A549 treated with AZD9567 at 1 μM for 4 hours (cell line): ENCODE data around the gene SAMD1. TPM values are rescaled to one million over a fixed set of nuclear protein-coding genes. Genes with fewer than 3 reads are reported as not detected.

Source experiments
- total RNA-seq: library from RNA; stranded (reverse); fragments of 200-300 nt; extraction: Qiagen RNA extraction; gene quantifications from 5 replicates; pipeline ENCODE4 v1.2.3, GENCODE V29; 2022; ENCODE audit not compliant: insufficient read depth

Gene SAMD1
- total RNA-seq = 28.7 to 39.0 TPM (median 35.6 TPM) in 5 replicates

GRCh38 chr19:14090509-14091080, at the start of gene SAMD1:
Gene SAMD1 (minus strand): TSS chr19:14090751.

DNA sequence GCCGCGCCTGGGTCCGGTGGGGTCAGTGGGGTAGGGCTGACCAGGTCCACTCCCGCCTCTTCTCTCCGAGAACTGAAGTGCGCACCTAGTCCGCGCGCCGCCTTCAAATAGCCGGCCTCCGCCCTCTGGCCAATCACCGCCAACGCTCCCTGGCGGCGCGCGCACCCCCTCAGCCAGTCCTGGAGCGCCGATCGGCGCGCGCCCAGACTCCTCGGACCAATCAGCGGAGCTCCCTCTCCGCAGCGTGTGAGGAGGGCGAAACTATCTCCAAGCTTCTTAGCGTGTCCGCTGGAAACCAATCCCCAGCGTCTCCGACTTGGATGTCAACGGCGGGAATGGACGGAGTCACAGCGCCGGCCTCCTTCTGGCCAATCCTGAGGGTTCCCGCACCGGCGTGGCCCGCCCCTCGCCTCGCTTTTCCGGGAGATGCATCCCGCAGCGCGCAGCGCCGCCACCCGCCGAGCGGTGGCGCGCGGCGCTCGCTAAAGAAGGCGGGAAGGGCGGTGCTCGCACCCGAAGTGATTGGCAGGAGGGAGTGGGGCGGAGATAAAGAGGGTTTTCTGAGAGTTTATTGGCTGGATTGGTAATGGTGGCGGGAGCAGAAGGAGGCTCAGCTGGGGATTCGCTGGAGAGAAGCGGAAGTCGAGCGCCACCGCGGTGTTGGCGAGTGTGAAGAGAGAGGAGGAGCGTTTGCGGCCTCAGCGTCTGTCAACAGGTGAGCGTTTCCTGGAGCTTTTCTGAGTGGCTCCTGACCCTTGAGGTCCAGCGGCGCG, 46.1 kb upstream of the SAMD1 start, which contains the start of gene ASF1B:
Gene ASF1B, minus strand, starts transcription at position 81 of the 773 bp plus-strand sequence. CDS start 133 bp downstream, outside the sequence.

DNA sequence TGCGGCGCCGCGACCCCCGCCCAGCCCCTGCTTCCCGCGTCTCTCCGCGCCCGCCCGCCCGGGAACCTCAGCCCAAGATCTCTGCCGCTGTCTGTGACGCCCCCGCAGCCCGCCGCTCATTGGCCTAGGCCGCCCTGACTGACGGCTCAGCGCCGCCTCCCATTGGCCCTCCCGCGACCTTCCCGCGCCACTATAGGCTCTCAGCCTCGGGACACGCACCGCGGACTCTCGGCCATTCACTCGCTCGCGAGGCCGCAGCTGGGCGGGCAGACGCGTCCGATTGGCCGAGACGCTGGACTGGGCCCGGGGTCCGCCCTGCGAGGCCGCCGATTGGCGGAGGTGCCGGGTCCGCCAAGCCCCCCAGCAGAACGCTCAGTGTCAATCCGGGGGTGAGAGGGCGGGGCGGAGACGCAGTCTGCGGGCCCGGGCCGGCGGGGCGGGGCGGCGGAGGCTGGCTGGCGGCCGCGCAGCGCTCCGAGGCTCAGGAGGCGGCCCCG, 27.2 kb upstream of the SAMD1 start, which contains the start of gene PRKACA:
Gene PRKACA, minus strand, starts transcription at position 95 of the 497 bp plus-strand sequence. CDS start 215 bp downstream, outside the sequence.

DNA sequence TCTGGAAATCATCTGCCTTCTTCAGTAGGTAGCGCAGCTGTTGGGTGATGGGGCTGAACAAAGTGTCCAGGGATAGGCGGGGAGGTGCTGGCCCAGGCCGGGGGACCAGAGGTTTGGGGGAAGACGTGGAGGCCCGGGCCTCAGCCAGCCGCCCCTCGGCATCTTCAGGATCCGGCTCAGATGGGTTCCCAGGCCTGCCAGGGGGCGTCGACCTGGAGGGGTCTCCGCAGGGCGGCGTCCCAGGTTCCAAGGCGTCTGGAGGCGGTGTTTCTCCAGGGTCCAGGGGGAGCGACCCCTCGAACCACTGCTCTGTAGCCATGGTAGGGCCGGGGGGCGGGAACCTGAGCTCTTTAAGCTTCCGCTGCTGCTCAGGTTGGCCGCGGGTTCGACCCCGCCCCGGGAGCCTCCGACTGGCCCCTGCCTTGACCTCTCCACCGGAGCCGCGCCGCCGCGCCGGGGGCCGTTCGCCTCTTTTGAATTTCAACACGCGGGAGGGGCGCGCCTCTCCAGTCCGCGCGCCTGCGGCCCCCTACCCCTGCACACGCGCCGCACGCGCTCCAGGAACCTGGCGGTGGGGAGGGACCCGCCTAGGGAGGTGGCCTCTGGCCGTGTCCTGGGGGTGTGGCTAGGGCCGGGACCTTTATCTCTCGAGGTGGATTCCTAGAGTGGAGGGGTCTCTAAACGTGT, 5.1 kb downstream of the SAMD1 start, which contains the start of gene C19orf67:
Gene C19orf67, minus strand, starts transcription at position 475 of the 687 bp plus-strand sequence. Its CDS starts 156 bp downstream, at position 319.

GRCh38 chr19:14072535-14073260, 17.9 kb downstream of the SAMD1 start, which contains the start of gene MISP3:
Gene MISP3 (plus strand): TSS chr19:14072786. CDS start chr19:14073310, 524 bp downstream.

DNA sequence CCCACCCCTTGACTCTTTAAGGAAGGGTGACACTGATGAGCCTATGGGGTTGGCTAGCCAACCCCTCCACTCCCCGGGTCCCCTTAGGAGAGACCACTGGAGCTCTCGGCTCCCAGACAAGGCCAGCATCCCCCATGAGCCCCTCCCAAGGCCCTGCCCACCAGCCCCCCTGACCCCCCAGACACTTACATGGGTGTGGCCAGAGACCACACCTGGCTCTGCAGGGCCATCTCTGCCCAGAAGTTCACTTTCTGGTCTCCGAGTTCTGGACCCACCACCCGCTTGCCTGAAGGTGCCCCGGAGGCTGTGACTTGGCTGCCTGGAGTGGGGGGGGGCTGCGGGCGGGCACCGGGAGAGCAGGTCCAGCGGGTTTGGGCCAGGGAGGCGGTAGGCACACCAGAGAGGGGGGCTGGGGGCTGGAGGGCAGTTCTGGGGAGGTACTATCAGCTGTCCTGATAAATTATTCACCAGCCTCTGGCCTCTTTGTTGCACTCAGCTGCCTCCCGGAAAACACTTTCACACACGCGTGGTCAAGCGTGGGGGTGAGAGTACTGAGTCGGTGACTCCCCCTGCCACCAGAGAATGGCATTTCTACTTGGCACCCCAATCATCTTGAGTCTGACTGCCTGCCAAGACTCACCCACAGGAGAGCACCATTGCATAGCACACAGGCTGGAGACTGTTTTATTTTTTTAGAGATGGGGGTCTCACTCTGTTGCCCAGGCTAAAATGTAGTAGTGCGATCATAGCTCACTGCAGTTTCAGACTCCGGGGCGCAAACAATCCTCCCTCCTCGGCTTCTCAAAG, 28.6 kb downstream of the SAMD1 start, which contains the start of gene PALM3:
Gene PALM3, minus strand, starts transcription at position 326 of the 807 bp plus-strand sequence. Its CDS starts 96 bp downstream, at position 230.

Other genes starting within 250 kb of the SAMD1 start
- 2.3 to 3.1 TPM (median 2.5 TPM) in 4 of 5 replicates, not detected in the other for gene NANOS3, start 213.6 kb downstream of the SAMD1 start, total RNA-seq
- 0.08 to 0.55 TPM (median 0.37 TPM) in 4 of 5 replicates, not detected in the other for gene BRME1, start 184.6 kb downstream of the SAMD1 start, total RNA-seq
- gene CC2D1A, start 184.6 kb downstream of the SAMD1 start, total RNA-seq = 8.2 to 10.9 TPM (median 9.5 TPM) in 5 replicates
- 1.1 to 4.3 TPM (median 1.5 TPM) in 5 replicates for gene PODNL1, start 152.3 kb downstream of the SAMD1 start, total RNA-seq
- 14.7 to 22.8 TPM (median 21.9 TPM) in 5 replicates for gene DCAF15, start 138.2 kb downstream of the SAMD1 start, total RNA-seq
- gene RFX1, start 84.4 kb downstream of the SAMD1 start, total RNA-seq = 2.5 to 5.8 TPM (median 5.0 TPM) in 5 replicates
- not detected in 5 replicates for gene RLN3, start 62.6 kb downstream of the SAMD1 start, total RNA-seq
- gene IL27RA, start 59.0 kb downstream of the SAMD1 start, total RNA-seq = 7.7 to 9.5 TPM (median 9.1 TPM) in 5 replicates
- 1.6 to 2.4 TPM (median 2.3 TPM) in 5 replicates for gene PALM3, start 28.7 kb downstream of the SAMD1 start, total RNA-seq
- 3.9 to 4.9 TPM (median 4.5 TPM) in 4 of 5 replicates, not detected in the other for gene MISP3, start 18.0 kb downstream of the SAMD1 start, total RNA-seq
- gene C19orf67, start 5.0 kb downstream of the SAMD1 start, total RNA-seq = not detected in 5 replicates
- gene PRKACA, start 27.0 kb upstream of the SAMD1 start, total RNA-seq = 30.4 to 51.2 TPM (median 33.2 TPM) in 5 replicates
- gene ASF1B, start 45.8 kb upstream of the SAMD1 start, total RNA-seq = 24.6 to 35.1 TPM (median 34.0 TPM) in 5 replicates
- gene ADGRL1, start 115.4 kb upstream of the SAMD1 start, total RNA-seq = 3.6 to 11.0 TPM (median 4.3 TPM) in 5 replicates